GM21576 (cell line): Measurements from ENCODE around the gene SUN2.

Source experiments
- ATAC-seq: cut with Tn5 transposase; IDR thresholded peaks from one replicate; pipeline ENCODE4 v1.9.1; 2021; ENCODE audit warnings: mild to moderate bottlenecking, moderate library complexity; ENCODE audit not compliant: unreplicated experiment

The SUN2 gene

DNA sequence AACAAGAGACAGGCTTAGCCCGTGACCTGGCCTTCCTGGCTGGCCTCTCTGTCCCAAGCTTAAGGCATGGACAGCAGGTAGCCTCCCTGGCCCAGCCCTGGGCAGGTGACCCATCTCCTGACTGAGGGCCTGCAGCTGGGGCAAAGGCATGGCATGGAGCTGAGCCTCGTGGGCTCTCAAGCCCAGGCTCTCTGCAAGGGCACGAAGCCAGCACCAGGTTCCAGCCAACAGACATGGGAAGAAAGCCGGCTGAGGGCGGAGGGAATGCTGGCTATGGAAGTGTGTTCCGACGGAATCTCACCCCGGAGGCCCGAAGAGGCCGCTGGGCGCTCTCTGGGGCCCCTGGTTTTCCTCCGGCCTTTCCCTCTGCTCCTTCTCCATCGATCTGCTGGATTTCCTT is 25.2 kb upstream of the SUN2 start:
- no peak for ATAC-seq

DNA sequence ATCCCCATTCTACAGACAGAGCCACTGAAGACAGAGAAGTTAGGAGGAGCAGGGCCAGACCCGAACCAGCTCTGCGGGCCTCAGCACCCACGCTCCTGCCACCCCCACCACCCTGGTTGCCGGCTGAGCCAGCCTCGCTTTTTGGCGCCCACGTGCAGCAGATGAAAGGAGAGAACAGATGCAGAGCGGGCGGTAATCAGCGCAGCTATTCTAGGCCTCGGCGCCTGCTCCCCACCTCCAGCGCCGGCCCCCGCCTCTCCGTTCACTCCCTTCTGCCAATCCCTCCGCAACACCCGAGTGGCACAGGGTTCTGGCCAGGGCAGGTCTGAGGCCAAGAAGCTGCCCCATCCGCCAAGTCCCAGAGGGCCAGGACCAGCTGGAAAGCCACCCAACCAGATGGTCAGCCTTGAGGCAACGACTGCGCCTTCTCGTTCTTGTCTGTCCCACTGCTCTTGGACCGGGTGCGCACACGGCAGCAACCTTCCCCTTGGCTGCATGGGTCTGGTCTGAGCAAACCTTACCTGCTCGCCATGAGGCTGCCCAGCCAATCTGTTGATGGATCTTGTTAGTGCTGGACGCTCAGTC is 21.4 kb upstream of the SUN2 start:
- ATAC-seq, result no peak

DNA sequence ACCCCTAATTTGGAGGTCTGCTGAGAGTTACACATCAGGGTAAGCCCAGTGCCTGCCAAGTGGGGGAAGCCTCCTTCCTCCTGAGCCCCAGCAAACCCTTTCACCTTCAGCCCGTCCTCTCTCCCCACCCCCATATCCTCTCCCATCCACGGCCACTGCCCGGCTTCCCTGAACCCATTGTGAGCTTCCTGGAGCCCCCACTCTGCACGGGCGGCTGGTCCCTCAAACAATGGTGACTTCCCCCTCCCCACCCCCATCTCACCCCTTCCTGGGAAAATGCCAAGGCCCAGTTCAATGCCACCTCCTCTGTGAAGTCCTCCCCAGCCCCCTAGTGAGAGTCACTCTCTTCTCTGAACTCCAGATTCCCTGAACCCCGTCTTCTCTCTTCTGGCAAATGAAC is 20.3 kb upstream of the SUN2 start:
- ATAC-seq, result no peak

DNA sequence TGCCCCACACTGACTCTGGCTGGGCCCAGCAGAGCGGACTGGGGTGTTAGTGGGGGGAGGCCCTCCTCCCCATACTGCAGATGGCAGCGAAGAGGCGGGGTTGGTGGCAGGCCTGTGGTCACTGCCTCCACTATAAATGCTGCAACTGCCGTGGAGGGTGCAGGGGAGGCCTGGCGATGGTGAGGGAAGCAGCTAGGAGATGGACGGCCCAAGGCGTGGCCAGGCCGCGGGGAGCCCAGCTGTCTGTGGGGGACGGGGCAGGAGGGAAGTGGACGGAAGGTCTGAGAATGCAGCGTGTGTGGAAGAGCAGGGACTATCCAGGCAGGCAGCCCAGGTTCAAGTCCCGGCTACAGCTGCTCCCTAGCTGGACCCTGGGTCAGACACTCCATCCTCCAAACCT is 19.9 kb upstream of the SUN2 start:
- ATAC-seq, result no peak

DNA sequence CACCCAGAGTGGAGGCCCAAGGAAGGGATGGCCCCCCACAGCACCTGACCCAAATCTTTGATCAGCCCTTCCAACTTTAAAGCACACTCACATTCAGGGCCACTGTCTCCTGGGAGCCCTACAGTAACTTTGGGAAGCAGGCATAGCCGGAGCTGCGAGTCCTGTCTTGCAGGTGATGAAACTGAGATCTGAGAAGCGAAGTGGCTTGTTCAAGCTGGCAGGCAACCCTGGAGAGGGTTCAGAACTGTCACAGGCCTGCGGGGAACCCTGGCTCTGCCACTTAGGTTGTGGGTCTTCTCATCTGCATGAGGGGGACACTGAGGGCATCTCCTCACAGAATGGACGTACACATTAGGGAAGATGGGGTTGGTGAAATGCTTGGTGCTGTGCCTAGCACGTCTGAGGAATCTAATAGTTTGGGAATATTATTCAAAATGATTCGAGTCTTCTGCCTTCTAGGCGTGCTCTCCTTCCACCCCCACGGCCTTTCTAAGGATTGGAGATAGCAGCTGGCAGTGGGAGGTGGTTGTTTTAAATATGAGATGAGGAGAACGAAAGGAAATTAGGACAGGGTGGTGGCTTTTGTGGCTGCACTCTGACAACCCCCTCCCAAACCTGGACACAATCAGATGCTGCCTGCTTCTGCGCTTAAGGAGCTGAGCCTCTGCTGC is 18.8 kb upstream of the SUN2 start:
- ATAC-seq, result no peak

DNA sequence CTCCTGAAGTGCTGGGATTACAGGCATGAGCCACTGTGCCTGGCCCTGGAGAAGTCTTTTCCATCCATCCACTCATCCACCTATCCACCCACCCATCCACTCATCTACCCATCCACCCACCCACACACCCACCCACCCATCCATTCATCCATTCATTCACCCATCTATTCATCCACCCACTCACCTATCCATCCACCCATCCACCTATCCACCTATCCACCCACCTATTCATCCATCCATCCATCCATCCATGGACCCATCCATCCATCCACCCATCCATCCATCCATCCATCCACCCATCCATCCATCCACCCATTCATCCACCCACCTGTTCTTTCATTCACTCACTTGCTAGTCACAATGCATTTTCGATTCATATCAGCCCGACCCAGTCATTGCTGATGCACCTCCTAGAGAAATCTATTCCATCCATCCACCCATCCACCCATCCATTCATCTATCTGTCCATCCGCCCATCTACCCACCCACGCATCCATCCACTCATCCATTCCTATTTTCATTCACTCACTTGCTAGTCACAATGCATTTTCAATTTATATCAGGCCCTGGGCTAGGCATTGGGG is 17.7 kb upstream of the SUN2 start:
- no peak for ATAC-seq

DNA sequence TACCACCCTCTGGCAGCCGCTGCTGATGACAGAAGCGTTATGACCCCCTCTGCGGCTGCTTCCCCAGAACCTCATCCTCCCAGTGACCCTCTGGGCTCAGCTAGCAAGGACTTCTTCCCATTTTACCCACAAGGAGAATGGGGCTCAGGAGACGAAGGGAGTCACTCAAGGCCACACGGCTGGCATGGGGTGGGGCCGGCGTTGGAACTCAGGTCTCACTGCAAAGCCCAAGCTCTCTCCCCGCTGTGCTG is 16.8 kb upstream of the SUN2 start:
- ATAC-seq, result no peak

DNA sequence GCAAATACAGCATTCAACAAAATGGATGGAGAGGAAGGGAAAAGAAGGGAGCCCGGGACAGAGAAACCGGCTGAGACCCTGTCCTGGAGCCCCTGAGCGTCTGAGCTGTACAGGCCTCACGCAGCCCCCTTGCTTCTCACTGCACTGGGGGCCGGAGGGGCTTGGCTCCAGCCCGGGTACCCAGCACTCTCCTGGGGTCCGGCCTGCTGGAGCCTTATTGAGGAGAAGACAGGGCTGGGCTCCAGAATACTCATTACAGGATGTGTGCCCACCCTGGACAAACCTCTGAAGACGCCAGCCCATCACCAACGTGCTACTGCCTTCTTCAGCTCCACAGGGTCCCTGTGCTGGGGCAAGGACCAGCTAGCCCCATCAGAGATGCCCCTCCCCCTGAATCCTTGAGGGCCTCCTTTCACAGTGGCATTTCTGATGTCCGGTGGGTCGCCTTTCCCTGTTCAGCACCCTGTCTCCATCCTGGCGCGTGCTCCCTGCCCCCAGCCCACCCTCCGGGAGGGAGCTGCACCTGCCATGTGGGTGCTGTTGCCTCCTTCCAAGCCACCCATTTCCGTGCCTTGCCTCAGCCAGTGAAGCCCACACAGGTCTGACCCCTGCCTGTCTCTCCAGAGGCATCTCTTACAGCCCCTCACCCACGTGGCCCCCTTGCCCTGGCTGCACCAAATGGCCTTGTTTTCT is 14.6 kb upstream of the SUN2 start:
- no peak for ATAC-seq

DNA sequence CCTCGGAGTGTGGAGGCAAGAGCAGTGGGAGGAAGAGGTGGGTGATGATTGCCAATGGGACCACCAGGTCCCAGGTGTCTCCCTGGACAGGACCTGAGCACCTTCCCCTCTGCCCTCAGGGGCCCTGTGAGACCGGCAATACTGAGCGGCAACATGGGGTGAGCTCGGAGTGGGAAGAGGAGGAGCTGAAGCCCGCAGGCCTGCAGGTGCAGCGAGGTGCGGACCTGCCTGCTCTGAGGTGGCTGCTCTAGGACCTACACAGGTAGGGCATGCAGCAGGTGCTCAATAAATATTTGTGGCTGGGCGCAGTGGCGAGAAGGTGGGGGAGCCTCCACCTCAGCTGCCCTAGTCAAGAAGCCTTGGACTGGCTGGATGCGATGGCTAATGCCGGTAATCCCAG is 12.2 kb upstream of the SUN2 start:
- ATAC-seq, result no peak

DNA sequence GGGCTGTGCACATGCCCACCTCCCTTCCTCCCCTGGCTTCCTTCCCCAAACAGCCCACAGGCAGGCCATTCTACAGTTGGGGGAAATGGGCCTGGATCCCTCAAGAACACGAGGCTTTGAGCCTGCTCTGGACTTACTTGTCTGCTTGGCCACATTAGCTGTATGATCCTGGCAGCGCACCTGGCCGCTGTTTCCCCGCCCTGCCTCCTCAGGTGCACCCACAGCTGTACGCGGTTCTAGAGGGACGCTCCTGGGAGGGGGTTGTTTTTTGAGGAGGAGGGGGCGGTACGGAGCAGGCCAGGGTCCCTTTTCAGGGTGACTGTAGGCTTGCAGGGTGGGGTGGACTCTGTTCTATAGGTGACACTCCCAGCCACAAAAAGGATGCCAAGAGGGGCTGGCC is 11.5 kb upstream of the SUN2 start:
- ATAC-seq, result no peak

DNA sequence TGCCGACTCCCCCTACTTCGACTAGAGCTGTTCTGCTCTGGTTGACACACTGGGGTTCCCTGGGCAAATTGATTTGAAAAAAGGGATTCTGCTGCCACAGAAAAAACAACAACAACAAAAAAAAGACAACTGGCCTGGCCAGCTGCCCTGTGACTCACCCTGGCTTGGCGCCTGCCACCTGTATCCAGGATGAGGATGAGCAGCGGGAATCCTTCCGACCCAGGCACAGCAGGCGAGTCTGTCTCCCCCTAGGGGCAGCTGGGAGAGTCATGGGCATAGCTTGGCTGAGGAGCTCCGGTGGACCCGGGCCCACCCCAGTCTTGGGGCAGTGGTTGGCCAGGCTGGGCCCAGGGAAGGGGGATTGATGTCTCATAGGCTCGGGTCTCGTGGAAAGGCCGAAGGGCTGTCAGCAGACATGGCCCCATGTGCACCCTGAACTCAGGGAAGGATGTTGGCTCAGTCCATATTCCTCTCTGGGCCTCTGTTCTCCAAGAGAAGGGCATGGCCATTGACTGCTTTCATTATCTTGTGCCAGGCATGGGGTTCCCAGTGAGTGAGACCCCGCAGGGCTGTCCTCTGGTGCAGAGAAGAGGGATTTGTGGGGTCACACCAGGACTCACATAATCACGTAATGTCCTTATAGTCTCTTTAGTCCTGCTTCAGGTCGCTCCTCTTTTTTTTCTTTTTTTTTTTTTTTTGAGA is 10.4 kb upstream of the SUN2 start:
- ATAC-seq, result no peak

DNA sequence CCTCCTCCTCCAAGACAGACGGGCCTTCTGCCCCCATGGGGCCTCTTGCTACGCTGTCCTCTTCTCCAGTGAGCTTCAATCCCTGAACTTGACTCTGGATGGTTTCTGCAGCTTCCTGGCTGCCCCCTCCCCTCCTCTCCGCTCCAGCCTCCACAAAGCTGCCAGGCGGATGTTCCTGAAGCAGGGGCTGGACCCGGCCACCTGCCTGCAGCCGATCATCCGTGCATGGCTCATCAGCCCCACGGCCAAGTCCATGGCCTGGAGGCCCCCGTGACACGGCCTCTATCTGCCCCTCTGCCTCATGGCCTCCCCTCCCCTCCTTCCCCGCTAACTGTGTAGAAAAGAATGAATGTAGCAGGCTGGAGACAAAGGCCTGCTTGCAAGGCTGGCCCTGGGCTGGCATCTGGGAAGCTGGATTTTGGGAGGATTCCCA is 6.8 kb upstream of the SUN2 start:
- no peak for ATAC-seq

DNA sequence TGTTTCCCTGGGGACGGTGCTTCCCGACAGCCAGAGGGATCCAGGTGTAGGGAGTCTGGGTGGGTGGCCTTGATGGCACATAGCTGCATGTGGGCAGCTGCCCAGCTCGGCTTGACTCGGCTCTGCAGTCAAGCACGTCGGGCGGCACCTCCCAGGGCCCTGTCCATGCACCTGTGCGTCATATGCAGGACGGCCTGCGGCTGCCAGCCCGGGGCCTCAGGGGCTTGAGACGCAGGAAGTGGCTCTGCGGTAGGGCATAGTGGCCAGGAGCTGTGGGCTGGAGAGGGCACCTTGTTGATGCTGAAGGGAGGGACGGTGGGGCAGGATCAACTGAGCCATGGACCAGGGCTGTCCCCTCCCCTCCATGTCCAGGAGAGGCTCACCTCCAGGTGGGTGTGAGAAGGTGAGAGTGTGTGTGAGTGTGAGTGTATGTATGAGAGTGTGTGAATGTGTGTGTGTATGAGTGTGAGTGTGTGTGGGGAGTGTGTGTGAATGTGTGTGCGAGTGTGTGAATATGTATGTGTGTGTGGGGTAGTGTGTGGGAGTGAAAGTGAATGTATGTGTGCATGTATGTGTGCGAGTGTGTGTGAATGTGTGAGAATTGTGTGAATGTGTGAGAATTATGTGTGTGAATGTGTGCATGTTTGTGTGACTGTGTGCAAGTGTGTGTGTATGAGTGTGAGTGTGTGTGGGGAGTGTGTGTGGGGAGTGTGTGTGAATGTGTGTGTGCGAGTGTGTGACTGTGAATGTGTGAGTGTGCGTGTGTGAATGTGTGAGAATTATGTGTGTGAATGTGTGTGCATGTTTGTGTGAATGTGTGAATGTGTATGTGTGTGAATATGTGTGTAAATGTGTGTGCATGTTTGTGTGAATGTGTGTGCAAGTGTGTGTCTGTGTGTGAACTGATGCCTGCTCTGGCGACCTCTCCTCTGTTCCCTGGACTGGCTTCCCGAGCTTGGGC is 5.7 kb upstream of the SUN2 start:
- ATAC-seq, result no peak

DNA sequence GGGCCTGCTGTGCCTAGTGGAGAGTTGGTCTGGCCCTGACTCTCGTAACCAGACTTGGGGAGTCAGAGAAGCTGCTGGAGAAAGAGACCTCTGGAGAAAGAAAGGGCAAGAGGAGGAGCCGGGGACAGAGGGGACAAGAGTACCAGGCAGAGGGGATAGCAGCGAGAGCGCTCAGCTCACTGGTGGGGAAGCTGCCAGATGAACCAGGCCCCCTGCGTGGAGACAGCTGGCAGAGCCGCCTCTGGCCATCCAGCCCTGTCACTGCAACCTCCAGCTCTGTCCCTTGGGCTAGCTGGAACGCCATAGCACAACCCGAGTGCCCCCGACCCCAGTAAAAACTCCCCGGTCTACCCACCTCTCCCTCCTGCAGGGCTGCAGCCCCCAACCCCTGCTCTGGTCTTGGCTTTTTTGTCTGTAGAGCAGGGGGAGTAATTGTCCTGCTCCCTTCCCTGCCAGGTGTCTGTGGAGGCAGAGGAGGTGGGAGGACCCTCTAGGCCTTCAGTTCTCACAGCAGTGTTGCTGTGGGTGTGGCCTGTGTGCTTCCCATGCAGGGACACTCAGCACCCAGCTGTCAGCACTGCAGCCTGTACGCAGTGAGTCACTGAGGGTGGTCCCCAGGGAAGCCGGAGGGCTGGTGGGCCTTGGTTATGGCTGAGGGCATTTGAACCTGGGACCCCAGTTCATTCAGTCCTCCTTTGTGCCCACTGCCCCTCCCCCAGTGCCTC is 4.8 kb upstream of the SUN2 start:
- no peak for ATAC-seq

DNA sequence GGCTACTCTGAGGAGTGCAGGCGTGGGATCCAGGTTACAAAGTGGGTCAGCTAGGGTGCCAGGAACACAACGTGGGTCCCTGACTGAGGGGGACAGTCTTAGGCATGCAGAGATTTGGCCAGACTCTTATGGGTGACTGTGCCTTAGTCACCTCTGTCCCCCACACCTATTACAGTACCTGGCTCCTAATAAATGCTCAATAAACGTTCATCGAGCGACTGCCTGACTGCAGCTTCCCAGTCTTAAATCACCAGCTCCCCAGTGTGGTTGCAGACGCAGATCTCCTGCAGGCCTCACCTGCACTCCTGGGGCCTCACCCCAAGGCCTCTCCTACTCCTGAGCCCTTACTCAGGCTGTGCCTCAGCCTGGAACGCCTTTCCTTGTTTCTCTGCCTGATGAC is 3.2 kb upstream of the SUN2 start:
- no peak for ATAC-seq

DNA sequence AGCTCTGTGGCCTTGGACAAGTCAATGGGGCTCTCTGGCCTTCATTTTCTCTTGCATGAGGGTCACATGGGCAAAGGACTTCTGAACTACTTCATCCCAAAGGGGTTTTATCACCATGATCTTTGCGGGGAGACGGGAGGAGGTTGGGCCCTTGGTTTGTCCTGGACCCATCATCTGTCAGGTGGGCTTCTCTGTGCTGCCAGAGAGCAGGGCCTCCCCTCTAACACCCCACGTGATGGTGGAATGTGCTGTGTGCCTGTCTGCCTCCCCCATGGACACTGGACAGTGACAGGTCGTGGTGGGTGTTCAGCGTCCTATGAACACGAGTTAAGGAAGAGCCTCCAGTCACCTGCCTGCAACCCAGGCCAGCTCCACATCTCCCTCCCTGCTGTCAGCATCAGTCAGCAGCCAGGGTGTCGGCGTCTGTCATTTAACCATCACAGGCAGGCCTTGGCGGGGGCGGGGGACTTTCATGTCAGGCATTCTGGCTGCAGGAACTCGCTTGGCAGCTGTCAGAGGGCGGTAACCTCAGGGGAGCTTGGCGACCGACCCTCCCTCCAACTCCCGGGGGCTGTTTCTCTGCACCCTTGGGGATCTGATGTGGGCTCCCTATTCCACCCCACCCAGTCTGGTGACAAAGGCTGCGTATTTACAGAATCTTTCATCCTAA is 2.6 kb upstream of the SUN2 start:
- ATAC-seq, result no peak

DNA sequence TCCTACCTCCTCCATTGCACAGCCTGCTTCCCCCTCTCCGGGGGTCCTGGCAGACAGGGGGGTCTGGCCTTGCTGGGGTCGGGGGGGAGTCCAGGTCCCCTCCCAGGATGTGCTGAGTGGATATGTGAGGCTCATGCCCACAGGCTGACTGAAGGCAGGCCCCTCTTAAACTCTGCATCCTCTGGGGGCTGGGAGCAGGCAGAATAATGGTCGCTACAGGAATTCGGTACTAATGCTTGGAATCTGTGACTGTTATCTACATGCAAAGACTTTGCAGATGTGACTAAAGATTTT is 1.6 kb upstream of the SUN2 start:
- no peak for ATAC-seq

DNA sequence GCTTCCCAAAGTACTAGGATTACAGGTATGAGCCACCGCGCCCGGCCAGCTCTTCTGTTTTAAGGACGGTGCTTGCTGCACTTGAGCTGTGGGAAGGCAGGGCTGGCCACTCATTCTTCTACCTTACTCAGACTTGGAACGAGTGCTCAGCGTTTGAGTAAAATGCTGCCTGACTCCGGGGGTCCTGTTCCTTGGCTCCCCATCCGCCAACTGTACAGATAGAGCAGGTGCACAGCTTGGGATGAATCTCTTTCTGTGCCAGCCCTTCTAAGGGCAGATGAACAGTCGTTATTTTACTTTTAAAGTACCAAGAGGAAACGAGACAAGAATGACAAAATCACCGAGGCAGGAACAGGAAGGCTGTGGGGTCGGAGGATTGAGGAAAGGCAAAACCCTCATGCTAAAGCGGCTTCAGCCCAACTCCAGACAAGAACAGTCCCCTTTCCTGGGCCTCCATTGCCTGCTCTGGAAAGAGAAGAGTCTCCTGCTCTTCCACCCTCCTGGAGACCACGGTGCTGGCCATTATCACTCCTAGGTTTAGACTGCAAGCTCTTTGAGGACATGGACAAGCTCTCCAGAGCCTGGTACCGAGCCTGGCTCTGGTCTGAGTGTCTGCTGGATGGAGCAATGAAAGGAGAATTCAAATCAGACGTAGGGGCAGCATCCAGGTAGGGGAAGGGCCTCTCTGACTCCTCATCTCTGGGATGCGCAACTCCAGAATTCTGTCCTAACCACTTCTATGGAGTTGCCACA is 1.1 kb upstream of the SUN2 start:
- ATAC-seq, result no peak
